HL-60 (cell line): ENCODE measurements around the gene SIMC1.

ENCODE experiments used
- DNase-seq, 2 experiments: peaks; one replicate each; pipeline ENCODE4 v3.0.0-alpha.2; 2010 to 2020; ENCODE audit warnings: low read depth in 1 of 2, low spot score in 1 of 2
- H3K27ac ChIP-seq: fragments of 250-450 bp; sonication (Bioruptor Pico); replicated peaks from 2 replicates; pipeline ENCODE4 v1.5.1; 2020; ENCODE audit warnings: mild to moderate bottlenecking, moderate library complexity
- H3K27me3 ChIP-seq: fragments of 250-450 bp; sonication (Bioruptor Pico); 2 replicates; pipeline ENCODE4 v1.5.1; 2021; ENCODE audit warnings: mild to moderate bottlenecking, moderate library complexity; ENCODE audit not compliant: insufficient read depth, poor library complexity, severe bottlenecking
- H3K4me3 ChIP-seq: replicated peaks from 2 replicates; pipeline ENCODE4 v1.5.1; 2011; ENCODE audit warnings: mild to moderate bottlenecking, control low read depth, low read length; ENCODE audit not compliant: insufficient read depth
- GABPA ChIP-seq: IDR thresholded peaks from 2 replicates; pipeline ENCODE4 v1.6.1; 2012; ENCODE audit warnings: low read depth
- POLR2AphosphoS5 ChIP-seq: IDR thresholded peaks from 2 replicates; pipeline ENCODE4 v1.6.1; 2012; ENCODE audit warnings: low read depth
- SPI1 ChIP-seq: IDR thresholded peaks from 2 replicates; pipeline ENCODE4 v1.6.1; 2012; ENCODE audit warnings: low read depth, mild to moderate bottlenecking, borderline replicate concordance
- TF ChIP-seq, protein P1 (sequence below): IDR thresholded peaks from one replicate; pipeline ENCODE4 v1.5.1; 2011; ENCODE audit warnings: low read length, control low read depth, inconsistent platforms; ENCODE audit not compliant: insufficient read depth
- TF ChIP-seq, protein P2 (sequence below): IDR thresholded peaks from 2 replicates; pipeline ENCODE4 v1.6.1; 2012; ENCODE audit warnings: low read depth; ENCODE audit not compliant: insufficient replicate concordance

SIMC1 gene

DNA sequence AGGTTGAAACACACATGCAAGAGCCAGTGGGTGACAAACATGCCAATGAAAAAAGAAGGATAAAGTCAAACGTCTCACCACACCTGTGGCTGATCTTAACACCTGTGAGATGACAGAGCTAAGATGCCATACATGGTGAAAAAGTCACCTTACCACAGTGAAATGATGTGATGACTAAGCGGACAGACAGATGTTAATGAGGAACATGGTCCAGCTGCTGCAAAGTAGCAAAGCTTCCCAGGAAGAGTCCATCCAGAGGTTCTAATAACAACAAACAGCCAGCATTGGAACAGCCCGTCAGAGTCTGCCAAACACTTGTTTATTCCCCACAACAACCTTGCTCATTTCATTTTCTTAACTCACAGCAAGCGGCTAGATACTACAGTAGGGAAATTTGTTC is 121.4 kb downstream of the SIMC1 start:
- Histone ChIP-seq H3K27ac (no peak overlapping the region), H3K4me3 (no peak overlapping the region), H3K27me3 (no peaks in the 10 kb centered on the region)
- DNase-seq: no peak
- TF ChIP-seq, protein P1, sequence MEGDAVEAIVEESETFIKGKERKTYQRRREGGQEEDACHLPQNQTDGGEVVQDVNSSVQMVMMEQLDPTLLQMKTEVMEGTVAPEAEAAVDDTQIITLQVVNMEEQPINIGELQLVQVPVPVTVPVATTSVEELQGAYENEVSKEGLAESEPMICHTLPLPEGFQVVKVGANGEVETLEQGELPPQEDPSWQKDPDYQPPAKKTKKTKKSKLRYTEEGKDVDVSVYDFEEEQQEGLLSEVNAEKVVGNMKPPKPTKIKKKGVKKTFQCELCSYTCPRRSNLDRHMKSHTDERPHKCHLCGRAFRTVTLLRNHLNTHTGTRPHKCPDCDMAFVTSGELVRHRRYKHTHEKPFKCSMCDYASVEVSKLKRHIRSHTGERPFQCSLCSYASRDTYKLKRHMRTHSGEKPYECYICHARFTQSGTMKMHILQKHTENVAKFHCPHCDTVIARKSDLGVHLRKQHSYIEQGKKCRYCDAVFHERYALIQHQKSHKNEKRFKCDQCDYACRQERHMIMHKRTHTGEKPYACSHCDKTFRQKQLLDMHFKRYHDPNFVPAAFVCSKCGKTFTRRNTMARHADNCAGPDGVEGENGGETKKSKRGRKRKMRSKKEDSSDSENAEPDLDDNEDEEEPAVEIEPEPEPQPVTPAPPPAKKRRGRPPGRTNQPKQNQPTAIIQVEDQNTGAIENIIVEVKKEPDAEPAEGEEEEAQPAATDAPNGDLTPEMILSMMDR: no peak
- TF ChIP-seq SPI1 (no peak), GABPA (no peak), POLR2AphosphoS5 (no peak)
- TF ChIP-seq, protein P2, sequence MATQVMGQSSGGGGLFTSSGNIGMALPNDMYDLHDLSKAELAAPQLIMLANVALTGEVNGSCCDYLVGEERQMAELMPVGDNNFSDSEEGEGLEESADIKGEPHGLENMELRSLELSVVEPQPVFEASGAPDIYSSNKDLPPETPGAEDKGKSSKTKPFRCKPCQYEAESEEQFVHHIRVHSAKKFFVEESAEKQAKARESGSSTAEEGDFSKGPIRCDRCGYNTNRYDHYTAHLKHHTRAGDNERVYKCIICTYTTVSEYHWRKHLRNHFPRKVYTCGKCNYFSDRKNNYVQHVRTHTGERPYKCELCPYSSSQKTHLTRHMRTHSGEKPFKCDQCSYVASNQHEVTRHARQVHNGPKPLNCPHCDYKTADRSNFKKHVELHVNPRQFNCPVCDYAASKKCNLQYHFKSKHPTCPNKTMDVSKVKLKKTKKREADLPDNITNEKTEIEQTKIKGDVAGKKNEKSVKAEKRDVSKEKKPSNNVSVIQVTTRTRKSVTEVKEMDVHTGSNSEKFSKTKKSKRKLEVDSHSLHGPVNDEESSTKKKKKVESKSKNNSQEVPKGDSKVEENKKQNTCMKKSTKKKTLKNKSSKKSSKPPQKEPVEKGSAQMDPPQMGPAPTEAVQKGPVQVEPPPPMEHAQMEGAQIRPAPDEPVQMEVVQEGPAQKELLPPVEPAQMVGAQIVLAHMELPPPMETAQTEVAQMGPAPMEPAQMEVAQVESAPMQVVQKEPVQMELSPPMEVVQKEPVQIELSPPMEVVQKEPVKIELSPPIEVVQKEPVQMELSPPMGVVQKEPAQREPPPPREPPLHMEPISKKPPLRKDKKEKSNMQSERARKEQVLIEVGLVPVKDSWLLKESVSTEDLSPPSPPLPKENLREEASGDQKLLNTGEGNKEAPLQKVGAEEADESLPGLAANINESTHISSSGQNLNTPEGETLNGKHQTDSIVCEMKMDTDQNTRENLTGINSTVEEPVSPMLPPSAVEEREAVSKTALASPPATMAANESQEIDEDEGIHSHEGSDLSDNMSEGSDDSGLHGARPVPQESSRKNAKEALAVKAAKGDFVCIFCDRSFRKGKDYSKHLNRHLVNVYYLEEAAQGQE: no peak

DNA sequence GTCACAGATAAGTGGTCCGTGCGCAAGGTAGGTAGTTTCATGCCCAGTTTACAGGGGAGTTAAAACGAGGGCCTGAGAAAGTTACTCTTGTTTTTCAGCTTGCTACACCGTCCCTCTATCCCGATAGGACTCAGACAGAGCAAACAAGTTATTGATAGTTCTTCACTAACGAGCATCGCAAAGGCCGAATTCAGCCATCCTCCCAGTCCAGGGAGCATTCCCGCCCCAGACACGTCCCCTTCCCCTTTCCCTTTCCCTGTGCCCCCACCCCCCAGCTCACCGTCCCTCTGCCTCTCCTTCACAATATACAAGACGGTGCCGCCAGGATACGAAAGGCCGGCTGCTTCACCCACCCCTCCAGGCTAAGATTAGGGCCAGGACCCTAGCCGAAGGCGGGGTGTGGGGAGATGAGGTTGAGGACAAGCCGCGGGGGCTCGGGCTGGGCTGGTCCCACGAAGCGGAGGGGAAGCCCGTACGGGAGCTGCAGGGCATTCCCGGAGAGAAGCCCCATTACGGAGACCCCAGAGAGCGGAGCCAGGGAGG is 122.7 kb downstream of the SIMC1 start:
- Histone ChIP-seq H3K27ac (peak overlapping the region; percentile 64), H3K27me3 (peaks cover 4% of the 10 kb centered on the region), H3K4me3 (peak overlapping the region; percentile 99)
- TF ChIP-seq GABPA (no peak), SPI1 (no peak), POLR2AphosphoS5 (no peak)
- TF ChIP-seq, protein P2: no peak
- TF ChIP-seq, protein P1: no peak
- DNase-seq: peak in 1 of 2 experiments; percentile 16

DNA sequence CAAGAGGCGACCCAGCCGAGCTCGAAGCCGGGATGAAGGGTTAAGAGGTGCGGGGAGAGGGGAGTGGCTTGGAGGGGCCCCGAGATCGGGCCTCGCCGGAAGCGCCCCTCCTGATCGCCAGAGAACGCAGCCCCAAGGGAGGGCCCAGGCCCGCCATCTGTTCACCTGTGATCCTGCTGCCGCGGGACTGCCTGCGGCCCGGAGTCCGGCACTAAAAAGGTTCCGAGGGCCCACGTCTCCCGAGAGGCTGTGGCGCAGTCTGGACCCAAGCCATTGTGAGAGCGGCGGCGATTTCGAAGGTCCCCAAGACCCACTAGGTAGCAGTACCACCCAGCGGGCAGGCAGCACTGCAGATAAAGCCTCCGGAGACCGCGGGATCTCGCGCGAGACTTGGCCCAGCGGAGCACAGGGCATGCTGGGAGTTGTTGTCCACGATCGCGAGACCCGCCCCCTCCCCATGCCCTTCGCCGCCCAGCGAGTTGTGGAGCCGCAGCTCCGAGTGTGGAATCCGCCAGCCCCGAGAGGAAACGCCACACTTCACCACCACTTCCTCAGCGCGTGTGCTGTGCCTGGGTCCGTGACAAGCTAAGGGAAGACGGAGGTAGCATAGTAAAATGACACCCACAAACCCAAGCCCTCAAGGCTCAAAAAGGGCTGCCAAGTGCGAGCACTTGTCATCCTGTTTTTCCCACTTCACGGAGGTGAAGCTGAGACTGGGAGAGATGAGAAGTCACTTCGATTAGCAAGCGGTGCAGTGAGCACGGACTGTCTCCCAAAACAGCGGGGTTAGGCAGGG is 123.4 kb downstream of the SIMC1 start, which contains the start of gene KIAA1191:
TSS of gene KIAA1191 (minus strand) at position 328 of the 796 bp plus-strand sequence. CDS start 2,256 bp downstream, outside the sequence.
- H3K27me3 ChIP-seq: peaks cover 11% of the 10 kb centered on the region
- DNase-seq: peak; percentile 88 to 95
- H3K27ac ChIP-seq: peak within 1 kb of the TSS; percentile 64
- TF ChIP-seq POLR2AphosphoS5 (peak; percentile 62; the same call in 1 of the 2 replicates), GABPA (no peak)
- peak within 1 kb of the TSS; percentile 99 for H3K4me3 ChIP-seq

DNA sequence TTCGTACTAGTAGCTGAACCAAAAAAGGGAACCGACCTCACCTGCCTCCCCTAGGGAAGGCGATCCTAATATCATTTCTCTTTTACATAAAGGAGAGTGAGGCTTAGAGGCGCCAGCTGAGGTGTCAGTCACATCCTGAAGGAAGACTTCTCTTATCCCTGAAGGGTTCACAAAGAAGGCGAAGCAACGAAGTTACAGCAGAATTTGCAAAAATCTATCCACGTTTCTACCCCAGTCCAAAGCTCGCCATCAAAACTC is 123.9 kb downstream of the SIMC1 start:
- TF ChIP-seq, protein P2: no peak
- TF ChIP-seq GABPA (no peak), POLR2AphosphoS5 (no peak), SPI1 (no peak)
- TF ChIP-seq, protein P1: no peak
- no peak overlapping the region for H3K27ac ChIP-seq
- H3K27me3 ChIP-seq: peaks cover 12% of the 10 kb centered on the region
- H3K4me3 ChIP-seq: peak overlapping the region; percentile 99
- DNase-seq: no peak
